DND-41 (cell line): ENCODE data around the gene CCL15.

Experiments
- CTCF ChIP-seq: IDR thresholded peaks from 2 replicates; pipeline ENCODE4 v1.5.1; 2012; ENCODE audit warnings: borderline replicate concordance, low read length, moderate library complexity, mild to moderate bottlenecking; ENCODE audit not compliant: poor library complexity, severe bottlenecking; ENCODE audit errors: extremely low read depth
- EZH2 ChIP-seq: IDR thresholded peaks from 3 replicates; pipeline ENCODE4 v1.6.1; 2012; ENCODE audit warnings: borderline replicate concordance, low read depth, mild to moderate bottlenecking, moderate library complexity, low read length, inconsistent platforms; ENCODE audit not compliant: severe bottlenecking

- TF ChIP-seq CTCF (no peak), EZH2 (no peak)
Measured at GRCh38 chr17:36048066-36048465, 46.7 kb upstream of the CCL15 start.
